A549 treated with Hydrocortisone at 1 μM for 4 hours (cell line): Measurements from ENCODE around the gene KCNT1. TPM values are rescaled to one million over a fixed set of nuclear protein-coding genes. Genes with fewer than 3 reads are reported as not detected.

ENCODE experiments used
- total RNA-seq: library from RNA; stranded (reverse); fragments of 200-300 nt; extraction: Qiagen RNA extraction; gene quantifications from 5 replicates; pipeline ENCODE4 v1.2.3, GENCODE V29; 2022

KCNT1 gene
- not detected in 5 replicates for total RNA-seq

DNA sequence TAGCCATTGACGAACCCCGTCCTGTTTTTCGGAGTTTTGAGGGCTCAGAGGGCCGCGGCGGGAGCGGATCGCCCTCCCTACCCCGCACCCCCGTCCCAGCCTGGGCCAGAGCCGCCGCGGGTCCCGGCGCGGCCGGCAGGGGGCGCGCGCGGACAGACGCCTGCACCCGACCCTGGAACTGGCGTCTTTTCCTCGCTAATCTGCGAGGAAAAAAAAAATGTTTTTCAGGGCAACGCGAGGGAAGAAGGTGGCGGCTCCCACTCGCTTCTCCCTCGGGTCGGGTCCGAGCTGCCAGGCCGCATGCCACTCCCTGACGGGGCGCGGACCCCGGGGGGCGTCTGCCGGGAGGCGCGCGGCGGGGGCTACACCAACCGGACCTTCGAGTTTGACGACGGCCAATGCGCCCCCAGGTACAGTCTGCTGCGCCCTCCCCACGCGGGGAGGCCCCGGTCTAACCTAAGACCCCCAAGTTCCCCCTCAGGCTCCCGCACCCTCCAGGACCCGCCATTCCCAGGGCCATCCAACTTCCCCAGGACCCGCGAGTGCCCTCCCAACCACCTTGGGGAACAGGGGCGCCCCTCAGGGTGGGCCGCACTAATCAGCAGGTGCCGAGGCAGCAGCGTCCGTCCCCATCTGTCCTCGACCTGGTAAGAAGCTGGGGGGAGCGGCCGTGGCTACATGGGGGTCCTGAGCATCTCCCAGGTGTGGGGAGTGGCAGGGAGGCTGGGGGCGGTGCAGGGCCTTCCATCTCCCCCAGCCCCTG, at the start of gene KCNT1:
Gene KCNT1, plus strand, starts transcription at position 227 of the 763 bp plus-strand sequence. Its CDS starts 74 bp downstream, at position 301.

GRCh38 chr9:135662758-135663450, 39.1 kb upstream of the KCNT1 start, which contains the start of gene LCN9:
Gene LCN9, plus strand, starts transcription at chr9:135663309. Its CDS starts 13 bp downstream, at chr9:135663322.

GRCh38 chr9:135699440-135699839, 2.5 kb upstream of the KCNT1 start, which contains the start of gene SOHLH1:
Gene SOHLH1, minus strand, starts transcription at chr9:135699481. Its CDS starts 14 bp downstream, at chr9:135699467.

Other genes with a start within 250 kb of the KCNT1 start
- gene PPP1R26, start 222.4 kb upstream of the KCNT1 start, total RNA-seq = 15.2 to 20.2 TPM (median 18.8 TPM) in 5 replicates
- 104 to 133 TPM (median 129 TPM) in 5 replicates for gene MRPS2, start 201.5 kb upstream of the KCNT1 start, total RNA-seq
- gene LCN1, start 180.7 kb upstream of the KCNT1 start, total RNA-seq = 0.15 to 0.20 TPM in 2 of 5 replicates, not detected in the others
- 0.14 TPM in 1 of 5 replicates, not detected in the others for gene OBP2A, start 156.1 kb upstream of the KCNT1 start, total RNA-seq
- 0.27 to 0.46 TPM (median 0.37 TPM) in 5 replicates for gene PAEP, start 140.4 kb upstream of the KCNT1 start, total RNA-seq
- not detected in 5 replicates for gene GLT6D1, start 62.6 kb upstream of the KCNT1 start, total RNA-seq
- gene LCN9, start 38.9 kb upstream of the KCNT1 start, total RNA-seq = 0.13 to 0.16 TPM in 2 of 5 replicates, not detected in the others
- 0.09 to 0.12 TPM in 2 of 5 replicates, not detected in the others for gene SOHLH1, start 2.7 kb upstream of the KCNT1 start, total RNA-seq
- 19.6 to 30.8 TPM (median 22.1 TPM) in 5 replicates for gene CAMSAP1, start 205.4 kb downstream of the KCNT1 start, total RNA-seq